ENCODE results near the gene FOXN1. TPM values are rescaled to one million over a fixed set of nuclear protein-coding genes. Genes with fewer than 3 reads are reported as not detected.
A peak's percentile ranks its signal among the peaks of the same experiment; 100 is the strongest.

The FOXN1 gene
- polyA plus RNA-seq, 2 of the 4 experiments (the other 2 are of a cell fraction), result not detected

DNA sequence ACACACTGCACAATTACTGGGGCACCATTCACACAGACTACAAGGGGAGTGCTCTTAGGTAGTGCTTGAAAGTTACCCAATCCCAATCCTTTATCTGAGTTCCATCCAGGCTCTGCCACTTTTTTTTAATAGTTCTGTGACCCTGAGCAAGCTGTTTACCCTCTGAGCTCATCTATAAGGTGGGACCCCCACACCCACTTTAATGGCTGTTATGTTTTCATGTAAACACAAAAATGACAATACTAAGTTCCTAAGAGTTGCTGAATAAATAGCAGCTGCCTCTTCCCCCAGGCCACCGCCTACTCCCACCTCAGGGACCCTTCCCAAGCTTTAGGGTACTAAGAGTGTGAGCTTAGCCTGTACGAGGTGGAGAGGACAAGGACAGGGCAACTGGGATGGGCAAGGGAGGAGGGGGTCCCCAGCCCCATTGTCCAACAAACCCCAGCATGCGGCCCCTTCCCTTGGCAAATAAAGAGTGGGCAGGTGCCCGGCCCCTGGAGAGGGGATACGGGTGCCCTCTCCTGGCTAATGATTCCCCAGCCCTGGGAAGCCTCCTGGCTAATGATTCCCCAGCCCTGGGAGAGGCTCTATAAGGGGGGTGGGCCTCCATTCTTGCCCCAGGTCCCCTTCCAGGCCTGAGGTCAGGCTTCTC lies 18.1 kb upstream of the FOXN1 start:
- no peak overlapping the region for H3K4me3 ChIP-seq
- FAIRE-seq (no peak), ATAC-seq (peak in 1 of 2 experiments; percentile 54; a peak in 3 of 6 replicates), DNase-seq (ENCODE audit: low read depth in 1 of 2, low spot score in 1 of 2) (no peak)
- H3K27ac ChIP-seq, result no peak overlapping the region
- ChIA-PET POLR2A (no interaction called here), CTCF (interaction anchor here (0.6 to 4.8 kb wide), 9 partner anchors 7 to 125 kb away, joined by 3 to 58 read pairs (median 4); no protein-coding TSS in a partner anchor)
- H3K4me2 ChIP-seq, result no peak overlapping the region; the same call in 2 of the 3 replicates
- H3K9me3 ChIP-seq, result no peaks in the 10 kb centered on the region
- H3K4me1 ChIP-seq, result peaks cover 8% of the 10 kb centered on the region
- TF ChIP-seq RAD21 (conservative IDR thresholded peaks at IDR 0.05 in 1 of 2, IDR thresholded peaks at IDR 0.05 in 1 of 2) (0 out of 5 replicates have a peak, but pooled peaks have one; percentile 7 to 23), ZNF302 (CRISPR knock-in tag; IDR thresholded peaks at IDR 0.05) (no peak)
- TF ChIP-seq, protein P1, sequence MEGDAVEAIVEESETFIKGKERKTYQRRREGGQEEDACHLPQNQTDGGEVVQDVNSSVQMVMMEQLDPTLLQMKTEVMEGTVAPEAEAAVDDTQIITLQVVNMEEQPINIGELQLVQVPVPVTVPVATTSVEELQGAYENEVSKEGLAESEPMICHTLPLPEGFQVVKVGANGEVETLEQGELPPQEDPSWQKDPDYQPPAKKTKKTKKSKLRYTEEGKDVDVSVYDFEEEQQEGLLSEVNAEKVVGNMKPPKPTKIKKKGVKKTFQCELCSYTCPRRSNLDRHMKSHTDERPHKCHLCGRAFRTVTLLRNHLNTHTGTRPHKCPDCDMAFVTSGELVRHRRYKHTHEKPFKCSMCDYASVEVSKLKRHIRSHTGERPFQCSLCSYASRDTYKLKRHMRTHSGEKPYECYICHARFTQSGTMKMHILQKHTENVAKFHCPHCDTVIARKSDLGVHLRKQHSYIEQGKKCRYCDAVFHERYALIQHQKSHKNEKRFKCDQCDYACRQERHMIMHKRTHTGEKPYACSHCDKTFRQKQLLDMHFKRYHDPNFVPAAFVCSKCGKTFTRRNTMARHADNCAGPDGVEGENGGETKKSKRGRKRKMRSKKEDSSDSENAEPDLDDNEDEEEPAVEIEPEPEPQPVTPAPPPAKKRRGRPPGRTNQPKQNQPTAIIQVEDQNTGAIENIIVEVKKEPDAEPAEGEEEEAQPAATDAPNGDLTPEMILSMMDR (IDR thresholded peaks at IDR 0.05), result 0 out of 3 replicates have a peak, but pooled peaks have one; percentile 13
- WGBS (ENCODE audit: missing lambda C conversion rate), result 31% methylated on average over 5 of the region's 5 CpGs

GRCh38 chr17:28488533-28489276 lies 17.4 kb upstream of the FOXN1 start:
- 71% methylated on average over 7 of the region's 7 CpGs for WGBS (ENCODE audit: missing lambda C conversion rate)
- H3K4me3 ChIP-seq, result no peak overlapping the region
- ChIA-PET CTCF (interaction anchor here (0.6 to 1.8 kb wide), 8 partner anchors 10 to 59 kb away, joined by 3 to 6 read pairs (median 4); no protein-coding TSS in a partner anchor), POLR2A (no interaction called here)
- FAIRE-seq (no peak), ATAC-seq (no peak), DNase-seq (ENCODE audit: low read depth in 1 of 2, low spot score in 1 of 2) (no peak)
- 0 out of 6 replicates have a peak overlapping the region, but pooled peaks of 1 of the 2 experiments have one; percentile 13 for H3K27ac ChIP-seq
- H3K4me1 ChIP-seq, result peaks cover 13% of the 10 kb centered on the region
- no peak overlapping the region; the same call in 2 of the 3 replicates for H3K4me2 ChIP-seq
- no peaks in the 10 kb centered on the region for H3K9me3 ChIP-seq
- no peak for TF ChIP-seq BHLHE40 (IDR thresholded peaks at IDR 0.05; ENCODE audit: low read depth, low read length)
- no peak for TF ChIP-seq KDM1A (IDR thresholded peaks at IDR 0.05; ENCODE audit: low read depth)
- TF ChIP-seq RCOR1 (IDR thresholded peaks at IDR 0.05; ENCODE audit: low read depth, low read length), result no peak
- TF ChIP-seq CBX2 (IDR thresholded peaks at IDR 0.05; ENCODE audit: borderline replicate concordance, low read depth), result no peak
- TF ChIP-seq POLR2A (IDR thresholded peaks at IDR 0.05; ENCODE audit: low read length), result no peak
- no peak for TF ChIP-seq RARB (CRISPR knock-in tag; IDR thresholded peaks at IDR 0.05)
- TF ChIP-seq ESRRA (IDR thresholded peaks at IDR 0.05; ENCODE audit: borderline replicate concordance, low read length), result no peak
- no peak for TF ChIP-seq RFX5 (IDR thresholded peaks at IDR 0.05)
- TF ChIP-seq FOSB (CRISPR knock-in tag; IDR thresholded peaks at IDR 0.05), result no peak
- TF ChIP-seq EP300 (IDR thresholded peaks at IDR 0.05), result no peak
- no peak for TF ChIP-seq CBX8 (IDR thresholded peaks at IDR 0.05)
- TF ChIP-seq, protein P2, sequence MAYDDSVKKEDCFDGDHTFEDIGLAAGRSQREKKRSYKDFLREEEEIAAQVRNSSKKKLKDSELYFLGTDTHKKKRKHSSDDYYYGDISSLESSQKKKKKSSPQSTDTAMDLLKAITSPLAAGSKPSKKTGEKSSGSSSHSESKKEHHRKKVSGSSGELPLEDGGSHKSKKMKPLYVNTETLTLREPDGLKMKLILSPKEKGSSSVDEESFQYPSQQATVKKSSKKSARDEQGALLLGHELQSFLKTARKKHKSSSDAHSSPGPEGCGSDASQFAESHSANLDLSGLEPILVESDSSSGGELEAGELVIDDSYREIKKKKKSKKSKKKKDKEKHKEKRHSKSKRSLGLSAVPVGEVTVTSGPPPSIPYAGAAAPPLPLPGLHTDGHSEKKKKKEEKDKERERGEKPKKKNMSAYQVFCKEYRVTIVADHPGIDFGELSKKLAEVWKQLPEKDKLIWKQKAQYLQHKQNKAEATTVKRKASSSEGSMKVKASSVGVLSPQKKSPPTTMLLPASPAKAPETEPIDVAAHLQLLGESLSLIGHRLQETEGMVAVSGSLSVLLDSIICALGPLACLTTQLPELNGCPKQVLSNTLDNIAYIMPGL (CRISPR knock-in tag; IDR thresholded peaks at IDR 0.05; ENCODE audit: borderline replicate concordance), result no peak
- TF ChIP-seq, protein P3, sequence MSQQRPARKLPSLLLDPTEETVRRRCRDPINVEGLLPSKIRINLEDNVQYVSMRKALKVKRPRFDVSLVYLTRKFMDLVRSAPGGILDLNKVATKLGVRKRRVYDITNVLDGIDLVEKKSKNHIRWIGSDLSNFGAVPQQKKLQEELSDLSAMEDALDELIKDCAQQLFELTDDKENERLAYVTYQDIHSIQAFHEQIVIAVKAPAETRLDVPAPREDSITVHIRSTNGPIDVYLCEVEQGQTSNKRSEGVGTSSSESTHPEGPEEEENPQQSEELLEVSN (IDR thresholded peaks at IDR 0.05; ENCODE audit: borderline replicate concordance, low read depth), result no peak

DNA sequence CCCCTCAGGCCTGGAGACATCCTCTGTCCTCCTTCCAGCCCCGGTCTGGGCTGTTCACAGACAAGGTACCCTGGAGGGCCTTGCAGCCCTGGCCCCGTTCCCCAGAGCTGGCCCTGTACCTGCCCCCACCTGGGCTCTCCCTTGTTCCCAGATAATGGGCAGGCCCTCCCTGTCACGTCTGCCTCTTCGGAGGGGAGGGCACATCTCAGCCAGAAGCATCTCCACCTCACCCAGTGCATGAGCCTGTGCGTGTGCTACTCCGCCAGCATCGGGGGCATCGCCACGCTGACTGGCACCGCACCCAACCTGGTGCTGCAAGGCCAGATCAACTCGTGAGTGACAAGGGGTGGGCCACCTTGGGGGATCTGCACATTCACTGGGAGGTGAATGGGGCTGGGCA lies 14.9 kb upstream of the FOXN1 start:
- no peak for DNase-seq (ENCODE audit: low read depth in 1 of 2, low spot score in 1 of 2)
- Histone ChIP-seq H3K4me1 (peaks cover 13% of the 10 kb centered on the region), H3K27ac (no peak overlapping the region), H3K4me2 (no peak overlapping the region), H3K4me3 (no peak overlapping the region), H3K9me3 (no peaks in the 10 kb centered on the region)
- POLR2A ChIA-PET, result no interaction called here
- WGBS (ENCODE audit: missing lambda C conversion rate), result 67% methylated on average over 11 of the region's 11 CpGs
- no peak for TF ChIP-seq ZSCAN20 (CRISPR knock-in tag; IDR thresholded peaks at IDR 0.05)
- TF ChIP-seq ESRRA (IDR thresholded peaks at IDR 0.05; ENCODE audit: borderline replicate concordance, low read length), result no peak
- TF ChIP-seq JUN (IDR thresholded peaks at IDR 0.05), result no peak
- no peak for TF ChIP-seq TP53 (CRISPR knock-in tag; IDR thresholded peaks at IDR 0.05)
- no peak for TF ChIP-seq ZNF302 (CRISPR knock-in tag; IDR thresholded peaks at IDR 0.05)
- TF ChIP-seq, protein P4, sequence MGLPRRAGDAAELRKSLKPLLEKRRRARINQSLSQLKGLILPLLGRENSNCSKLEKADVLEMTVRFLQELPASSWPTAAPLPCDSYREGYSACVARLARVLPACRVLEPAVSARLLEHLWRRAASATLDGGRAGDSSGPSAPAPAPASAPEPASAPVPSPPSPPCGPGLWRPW (IDR thresholded peaks at IDR 0.05), result no peak
- TF ChIP-seq FOSB (CRISPR knock-in tag; IDR thresholded peaks at IDR 0.05), result no peak
- TF ChIP-seq POLR2A (IDR thresholded peaks at IDR 0.05; ENCODE audit: low read length), result no peak
- TF ChIP-seq, protein P3 (IDR thresholded peaks at IDR 0.05; ENCODE audit: borderline replicate concordance, low read depth), result no peak
- TF ChIP-seq SMC3 (IDR thresholded peaks at IDR 0.05), result no peak
- no peak for TF ChIP-seq CBX8 (IDR thresholded peaks at IDR 0.05)
- TF ChIP-seq BHLHE40 (IDR thresholded peaks at IDR 0.05; ENCODE audit: low read depth, low read length), result no peak
- no peak for TF ChIP-seq SREBF2 (IDR thresholded peaks at IDR 0.05)
- no peak for TF ChIP-seq PHF8 (IDR thresholded peaks at IDR 0.05; ENCODE audit: borderline replicate concordance, low read depth)
- TF ChIP-seq KDM1A (IDR thresholded peaks at IDR 0.05; ENCODE audit: low read depth), result no peak
- TF ChIP-seq, protein P5, sequence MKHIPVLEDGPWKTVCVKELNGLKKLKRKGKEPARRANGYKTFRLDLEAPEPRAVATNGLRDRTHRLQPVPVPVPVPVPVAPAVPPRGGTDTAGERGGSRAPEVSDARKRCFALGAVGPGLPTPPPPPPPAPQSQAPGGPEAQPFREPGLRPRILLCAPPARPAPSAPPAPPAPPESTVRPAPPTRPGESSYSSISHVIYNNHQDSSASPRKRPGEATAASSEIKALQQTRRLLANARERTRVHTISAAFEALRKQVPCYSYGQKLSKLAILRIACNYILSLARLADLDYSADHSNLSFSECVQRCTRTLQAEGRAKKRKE (CRISPR knock-in tag; IDR thresholded peaks at IDR 0.05; ENCODE audit: low read depth), result no peak
- CTCF ChIA-PET, result interaction anchor here (0.9 to 17.3 kb wide), 5 partner anchors 17 to 122 kb away, joined by 3 to 317 read pairs (median 153); partner anchors contain the start of genes FOXN1, RSKR and UNC119
- ATAC-seq, result no peak
- FAIRE-seq, result no peak

Data from A549 (cell line).